GM21737 (cell line): Measurements from ENCODE around the gene CELA3A.

Experiments used
- ATAC-seq: cut with Tn5 transposase; IDR thresholded peaks from one replicate; pipeline ENCODE4 v1.9.1; 2021; ENCODE audit warnings: mild to moderate bottlenecking, moderate library complexity; ENCODE audit not compliant: unreplicated experiment

CELA3A gene

DNA sequence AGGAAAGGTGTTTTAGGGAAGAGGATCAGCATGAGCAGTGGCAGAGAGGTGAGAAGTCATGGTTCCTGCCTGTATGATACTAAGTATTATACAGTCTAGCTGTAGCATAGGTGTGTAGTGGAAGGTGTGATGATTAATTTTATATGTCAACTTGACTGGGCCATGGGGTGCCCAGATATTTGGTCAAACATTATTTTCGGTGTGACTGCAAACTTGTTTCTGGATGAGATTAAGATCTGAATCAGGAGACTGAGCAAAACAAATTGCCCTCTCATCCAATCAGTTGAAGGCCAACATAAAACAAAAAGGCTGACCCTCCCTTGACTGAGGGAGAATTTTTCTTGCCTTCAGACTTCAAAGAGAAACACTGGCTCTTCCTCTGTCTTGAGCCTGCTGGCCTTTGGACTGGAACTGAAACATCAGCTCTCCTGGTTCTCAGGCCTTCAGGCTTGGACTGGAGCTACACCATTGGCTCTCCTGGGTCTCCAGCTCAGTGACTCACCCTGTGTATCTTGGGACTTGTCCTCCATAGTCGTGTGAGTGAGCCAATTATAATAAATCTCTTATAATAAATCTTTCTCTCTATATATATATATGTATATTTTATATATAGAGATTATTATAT, 44.3 kb downstream of the CELA3A start:
- no peak for ATAC-seq

DNA sequence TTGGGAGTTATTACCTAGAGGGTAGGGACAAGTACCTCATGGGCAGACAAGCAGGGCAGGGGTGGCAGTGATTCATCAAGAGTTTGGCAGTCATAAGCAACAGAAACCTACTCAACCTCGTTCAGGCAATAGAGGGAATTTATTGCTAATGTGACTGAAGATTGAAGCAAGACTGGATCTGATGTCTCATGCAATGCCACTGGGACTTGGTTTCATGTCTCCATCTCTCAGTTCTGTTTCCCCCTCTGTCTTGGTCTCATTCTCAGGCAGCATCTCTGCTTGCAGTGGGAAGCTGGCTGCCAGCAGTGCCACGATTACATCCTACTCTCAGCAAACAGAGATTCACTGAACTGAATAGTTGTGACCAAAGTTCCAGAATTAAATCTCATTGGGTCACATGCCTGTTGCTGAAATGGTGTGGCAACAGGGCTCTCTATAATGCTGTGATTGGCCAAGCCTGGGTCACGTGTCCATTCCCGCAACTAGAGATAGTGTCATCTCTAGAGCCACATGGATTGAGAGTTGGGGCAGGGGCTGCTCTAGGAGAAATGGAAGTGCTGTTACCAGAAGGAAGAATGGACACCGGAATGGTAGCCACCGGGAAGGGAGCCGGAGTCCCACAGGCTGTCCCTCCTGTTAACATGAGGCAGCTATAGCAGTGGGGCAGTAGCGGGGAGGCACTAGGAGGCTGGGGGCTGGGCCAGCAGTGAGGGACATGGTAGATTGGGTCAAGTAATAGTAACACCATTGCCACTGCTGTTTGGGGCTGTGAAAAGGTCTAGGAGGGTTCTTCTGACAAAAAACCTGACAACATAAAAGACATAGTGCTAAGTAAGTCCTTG, 47.1 kb downstream of the CELA3A start:
- ATAC-seq = no peak

DNA sequence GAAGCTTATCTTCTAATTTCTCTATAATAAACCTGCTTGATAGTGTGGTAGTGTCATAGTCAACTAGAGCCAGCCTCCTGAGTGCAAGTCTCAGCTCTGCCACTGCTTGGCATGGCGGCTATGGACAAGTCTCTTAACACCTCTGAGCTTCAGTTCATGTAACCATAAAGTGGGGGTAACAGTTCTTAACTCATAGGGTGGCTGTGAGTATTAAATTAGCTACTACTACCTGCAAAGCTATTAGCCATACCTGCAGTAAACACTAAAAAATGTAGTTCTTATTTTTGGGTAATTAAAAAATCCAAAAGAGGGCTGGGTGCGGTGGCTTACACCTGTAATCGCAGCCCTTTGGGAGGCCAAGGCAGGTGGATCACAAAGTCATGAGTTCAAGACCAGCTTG, 48.9 kb downstream of the CELA3A start:
- ATAC-seq = no peak

DNA sequence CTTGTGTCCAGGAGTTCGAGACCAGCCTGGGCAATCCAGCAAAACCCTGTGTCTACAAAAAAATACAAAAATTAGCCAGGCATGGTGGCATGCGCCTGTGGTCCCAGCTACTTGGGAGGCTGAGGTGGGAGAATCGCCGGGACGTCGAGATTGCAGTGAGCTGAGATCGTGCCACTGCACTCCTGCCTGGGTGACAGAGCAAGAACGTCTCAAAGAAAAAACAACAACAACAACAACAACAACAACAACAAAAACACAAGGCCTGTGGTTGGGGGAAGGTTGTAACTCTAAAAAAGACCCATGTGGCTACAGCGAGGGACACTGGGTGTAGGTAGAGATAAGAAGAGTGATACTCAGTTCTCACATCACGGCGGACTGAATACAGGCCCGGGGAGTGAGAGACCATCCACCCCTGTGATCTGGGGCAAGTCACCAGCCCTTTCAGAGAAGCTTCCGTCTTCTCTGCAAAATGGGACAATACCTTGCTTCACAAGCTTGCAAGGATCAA, 50.2 kb downstream of the CELA3A start:
- no peak for ATAC-seq

DNA sequence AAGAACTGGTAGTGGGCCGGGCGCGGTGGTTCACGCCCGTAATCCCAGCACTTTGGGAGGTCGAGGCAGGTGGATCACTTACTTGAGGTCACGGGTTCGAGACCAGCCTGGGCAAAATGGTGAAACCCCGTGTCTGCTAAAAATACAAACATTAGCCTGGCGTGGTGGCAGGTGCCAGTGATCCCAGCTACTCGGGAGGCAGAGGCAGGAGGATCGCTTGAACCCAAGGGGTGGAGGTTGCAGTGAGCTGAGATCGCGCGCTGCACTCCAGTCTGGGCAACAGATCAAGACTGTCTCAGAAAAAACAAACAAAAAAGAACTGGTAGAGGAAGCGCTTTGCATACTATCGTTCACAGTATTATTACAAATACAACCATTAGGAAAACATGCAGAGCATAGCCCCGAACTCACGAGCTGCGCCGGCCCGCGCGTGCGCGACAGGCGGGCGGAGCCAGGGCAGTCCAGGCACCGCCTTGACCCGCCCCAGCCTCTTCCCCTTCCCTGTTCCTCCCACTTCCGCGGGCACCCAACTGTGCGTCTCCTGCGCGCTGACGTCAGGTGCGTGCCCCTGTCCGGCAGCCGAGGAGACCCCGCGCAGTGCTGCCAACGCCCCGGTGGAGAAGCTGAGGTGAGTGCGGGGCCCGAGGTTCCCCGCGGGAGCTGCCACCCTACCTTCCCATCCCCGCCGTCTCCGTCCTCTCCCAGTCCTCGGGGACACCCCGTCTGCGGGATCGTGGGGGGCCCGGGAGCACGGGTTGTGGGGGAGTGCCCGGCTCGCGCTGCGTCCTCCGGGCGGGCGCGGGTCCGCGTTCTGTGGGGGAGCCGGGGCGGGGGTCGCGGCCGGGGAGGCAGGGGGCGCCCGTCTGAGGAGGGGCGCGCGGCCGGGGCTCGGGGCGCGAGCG, 50.9 kb downstream of the CELA3A start, which contains the start of gene CDC42:
Gene CDC42 (plus strand): TSS at position 595 of the 902 bp plus-strand sequence. CDS start 25,770 bp downstream, outside the sequence.
- peak; percentile 89 for ATAC-seq

DNA sequence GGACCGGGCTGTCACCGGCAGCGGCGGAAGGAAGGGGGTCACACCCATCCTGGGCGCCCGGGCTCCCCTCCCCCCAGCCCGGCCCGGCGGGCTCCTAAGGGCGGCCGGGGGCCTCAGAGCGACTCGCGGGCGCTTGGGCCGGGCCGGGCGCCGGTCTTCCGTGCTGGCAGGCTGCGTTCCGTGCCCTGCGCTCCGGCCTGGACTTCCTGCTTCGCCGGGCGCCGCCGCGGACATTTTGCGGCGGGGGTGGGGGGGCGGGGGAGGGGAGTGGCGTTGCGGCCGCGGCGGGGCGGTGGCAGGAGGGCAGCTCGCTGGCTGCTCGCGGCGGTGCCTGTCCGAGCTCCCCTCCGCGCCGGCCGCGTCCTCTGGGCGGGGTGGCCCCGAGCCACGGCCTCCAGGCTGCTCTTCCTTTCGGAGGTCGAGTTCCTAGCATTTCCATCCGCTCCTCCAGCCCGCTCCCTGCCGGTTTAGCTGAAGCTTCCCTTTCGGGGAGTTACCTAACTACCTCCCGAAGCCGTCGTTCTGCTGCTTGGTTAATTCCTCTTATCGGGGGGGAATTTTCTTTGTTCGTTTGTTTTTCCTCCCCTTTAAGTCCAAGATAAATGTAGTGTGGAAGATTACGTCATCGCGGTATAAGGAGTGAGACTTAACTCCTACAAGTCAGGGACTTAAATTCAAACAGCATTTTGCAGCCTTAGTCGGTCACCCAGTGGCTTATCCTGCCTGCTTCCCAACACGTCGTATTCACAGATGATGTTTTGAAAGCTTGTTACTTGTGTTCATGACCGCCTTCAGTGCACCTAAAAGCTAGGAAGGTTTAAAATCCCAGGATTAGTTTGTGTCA, 51.8 kb downstream of the CELA3A start:
- peak; percentile 26 for ATAC-seq

DNA sequence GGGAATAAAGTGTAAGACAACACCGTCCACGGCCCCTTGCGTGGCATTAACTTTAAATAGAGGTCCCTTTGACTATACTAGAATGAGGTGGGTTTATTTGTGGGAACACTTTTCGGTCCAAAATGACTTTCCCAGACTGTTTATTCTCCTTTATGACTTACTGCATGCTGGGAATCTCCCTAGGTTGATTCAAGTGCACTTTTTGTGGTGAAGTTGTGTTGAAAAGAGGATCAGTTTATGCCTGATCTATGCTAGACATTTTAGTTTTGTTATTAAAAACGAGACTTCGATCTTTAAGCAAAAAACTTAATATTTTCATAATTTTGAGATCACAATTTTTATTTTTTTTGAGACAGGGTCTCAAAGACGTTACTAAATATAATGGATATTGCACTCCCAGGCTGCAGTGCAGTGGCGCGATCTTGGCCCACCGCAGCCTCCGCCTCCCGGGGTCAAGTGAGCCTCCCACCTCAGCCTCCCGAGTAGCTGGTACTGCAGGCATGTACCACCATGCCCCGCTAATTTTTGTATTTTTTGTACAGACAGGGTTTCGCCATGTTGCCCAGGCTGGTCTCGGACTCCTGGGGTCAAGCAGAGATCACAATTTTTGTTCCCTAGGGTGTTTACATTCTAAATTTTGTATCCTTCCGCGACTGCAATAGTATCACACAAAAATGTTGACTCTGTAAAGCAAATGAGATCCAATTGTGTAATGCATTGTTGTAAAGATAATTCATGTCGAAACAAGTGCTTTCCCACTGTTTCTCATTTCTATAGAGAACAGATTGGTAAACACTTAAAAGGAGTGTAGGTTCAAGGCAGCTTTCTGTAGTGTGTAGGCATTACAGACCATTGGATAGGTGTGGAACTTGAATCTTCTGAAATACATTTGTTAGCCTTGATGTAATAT, 52.7 kb downstream of the CELA3A start:
- ATAC-seq = no peak

DNA sequence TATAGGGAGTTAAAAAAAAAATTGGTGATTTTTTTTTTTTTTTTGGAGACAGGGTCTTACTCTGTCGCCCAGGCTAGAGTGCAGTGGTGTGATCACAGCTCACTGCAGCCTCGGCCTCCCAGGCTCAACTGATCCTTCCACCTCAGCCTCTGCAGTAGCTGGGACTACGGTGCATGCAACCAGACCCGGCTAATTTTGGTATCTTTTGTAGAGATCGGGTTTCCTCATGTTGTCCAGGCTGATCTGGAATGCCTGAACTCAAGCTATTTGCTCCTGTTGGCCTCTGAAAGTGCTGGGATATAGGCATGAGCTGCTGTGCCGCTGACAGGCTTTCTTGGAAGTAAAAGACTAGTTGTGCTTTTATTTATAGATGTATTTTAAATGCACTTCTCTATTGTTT, 54.0 kb downstream of the CELA3A start:
- ATAC-seq = no peak

DNA sequence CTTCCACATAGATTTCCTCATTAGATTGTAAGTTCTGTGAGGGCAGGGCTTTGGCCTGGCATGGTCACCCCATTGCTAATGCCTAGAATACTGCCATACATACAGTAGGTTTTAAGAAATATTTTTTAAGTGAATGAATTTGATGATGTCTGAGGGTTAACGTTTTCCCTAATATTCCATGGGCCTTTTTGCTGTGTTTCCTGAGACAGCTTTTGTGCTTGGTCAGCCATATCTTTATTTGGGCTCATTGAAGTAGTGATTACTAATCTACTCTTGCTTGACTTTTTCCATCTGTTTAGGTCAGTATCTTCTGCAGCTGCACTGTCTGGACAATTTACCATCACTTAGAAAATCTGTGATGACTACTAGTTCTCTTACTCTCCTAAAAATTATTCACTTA, 54.6 kb downstream of the CELA3A start:
- ATAC-seq = no peak

DNA sequence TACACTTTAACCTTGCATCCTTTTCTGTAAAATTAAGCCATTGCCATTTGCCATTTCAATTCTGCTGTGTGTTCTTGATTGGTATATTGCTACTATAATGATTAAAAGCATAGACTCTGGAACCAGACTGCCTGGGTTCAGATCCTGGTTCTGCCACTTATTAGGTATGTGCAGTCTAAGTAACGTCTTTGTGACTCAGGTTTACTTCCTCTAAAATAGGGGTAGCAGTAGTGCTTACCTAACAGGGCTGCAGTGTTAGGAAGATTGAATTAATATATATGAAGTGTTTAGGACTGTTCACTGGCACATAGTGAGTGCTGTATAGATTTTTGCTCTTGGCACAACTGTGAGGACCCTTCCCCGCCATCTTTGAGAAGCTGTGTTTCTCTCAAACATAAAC, 55.5 kb downstream of the CELA3A start:
- no peak for ATAC-seq

DNA sequence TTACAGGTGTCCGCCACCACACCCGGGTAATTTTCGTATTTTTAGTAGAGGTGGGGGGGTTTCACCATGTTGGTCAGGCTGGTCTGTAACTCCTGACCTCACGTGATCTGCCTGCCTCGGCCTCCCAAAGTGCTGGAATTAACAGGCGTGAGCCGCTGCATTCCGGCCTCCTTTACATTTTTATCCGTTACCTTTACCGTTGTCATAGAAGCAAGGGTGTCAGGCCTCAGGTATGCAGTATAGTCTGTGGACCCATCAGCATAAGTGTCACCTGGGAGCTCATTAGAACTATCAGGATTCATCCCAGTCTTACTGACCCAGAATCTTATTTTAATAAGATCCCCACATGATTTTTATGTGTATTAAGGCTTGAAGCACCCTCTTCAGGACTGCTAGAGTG, 56.4 kb downstream of the CELA3A start:
- no peak for ATAC-seq
